ENCODE data around the gene CNPY1.

CNPY1 gene

DNA sequence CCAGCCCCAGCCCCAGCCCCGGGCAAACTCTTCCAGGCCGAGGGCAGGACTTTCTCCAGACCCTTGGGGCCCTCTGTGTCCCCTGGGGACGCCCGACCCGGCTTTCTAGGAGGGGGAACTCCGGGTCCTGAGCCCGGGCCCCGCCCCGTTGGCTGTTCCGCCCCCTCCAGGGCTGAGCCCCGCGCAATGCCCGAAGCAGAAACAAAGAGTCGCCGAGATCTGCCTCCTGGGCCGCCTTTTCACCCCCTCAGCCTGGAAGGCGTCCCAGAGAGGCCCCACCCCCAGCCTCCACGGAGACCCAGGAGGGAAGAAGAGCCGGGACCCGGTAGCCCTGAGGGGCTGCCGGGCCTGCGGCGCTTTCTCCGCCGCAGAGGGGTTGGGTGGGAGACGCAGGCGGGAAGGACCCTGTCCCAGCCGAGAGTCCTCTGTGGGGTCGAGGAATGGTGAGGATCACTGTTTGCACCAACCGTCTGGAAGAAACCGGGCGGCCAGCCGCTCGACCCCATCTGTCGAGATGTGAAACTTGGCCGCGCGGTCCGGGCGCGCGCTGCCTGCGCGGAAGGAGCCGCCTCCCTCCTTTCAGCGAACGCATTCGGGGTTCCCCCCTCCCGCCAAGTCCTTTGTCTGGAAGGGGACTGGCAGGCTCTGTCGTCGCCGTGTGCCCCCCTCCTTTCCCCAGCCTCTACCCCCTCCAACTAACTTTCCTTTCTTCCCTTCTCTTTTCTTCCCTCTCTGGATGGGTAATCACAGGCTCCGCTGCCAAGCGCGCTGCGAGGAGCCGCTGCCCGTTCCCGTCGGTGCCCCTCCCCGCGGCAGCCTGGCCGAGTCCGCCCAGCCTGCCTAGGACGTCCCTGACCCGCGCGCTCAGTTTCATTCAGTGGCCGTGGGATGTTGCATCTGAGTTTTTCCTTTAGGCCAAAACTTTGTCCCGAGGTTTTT lies 78.2 kb downstream of the CNPY1 start:
- peak; percentile 77 for DNase-seq (ENCODE audit: low spot score)

DNA sequence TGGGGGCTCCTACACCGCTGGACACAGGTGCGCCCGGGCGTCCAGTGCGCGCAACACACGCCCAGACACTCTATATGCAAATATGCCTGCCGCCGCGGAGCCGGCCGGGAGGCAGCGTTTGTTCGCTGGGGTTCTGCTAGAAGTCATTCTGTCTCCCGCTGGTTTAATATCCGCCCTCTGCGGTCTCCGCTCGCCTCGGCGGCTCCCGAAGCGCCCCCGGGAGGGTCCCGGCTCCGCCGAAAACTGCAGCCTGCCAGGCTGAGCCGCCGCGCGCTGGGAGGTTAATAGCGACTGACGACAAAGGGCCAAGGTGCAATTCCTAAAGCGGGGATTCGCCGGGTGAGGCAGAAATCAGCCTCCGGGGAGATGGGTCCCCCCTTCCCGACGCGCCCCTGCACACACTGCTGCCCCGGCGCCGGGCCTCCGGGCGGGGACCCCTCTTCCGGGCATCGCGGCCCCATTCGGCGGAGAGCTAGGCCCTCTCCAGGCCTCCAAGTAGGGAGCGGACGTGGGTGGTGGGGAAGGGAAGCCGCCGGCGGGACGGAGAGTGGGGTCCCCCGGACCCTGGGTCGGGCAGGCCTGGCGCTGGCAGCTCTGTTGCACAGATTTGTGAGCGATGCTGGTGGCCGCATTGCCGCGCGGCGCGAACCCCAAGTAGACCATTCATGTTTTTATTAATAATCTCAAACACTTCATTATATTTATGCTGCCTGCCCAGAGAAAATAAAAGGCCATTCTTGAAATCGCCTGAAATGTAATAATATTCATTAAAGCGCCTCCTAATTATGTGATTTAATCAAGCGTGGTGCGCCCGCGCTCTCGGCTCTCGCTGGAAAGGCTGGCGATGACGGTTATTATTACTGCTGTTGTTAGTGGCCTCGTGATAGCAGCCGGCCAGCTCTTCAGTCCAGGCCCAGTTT lies 79.3 kb downstream of the CNPY1 start:
- DNase-seq (ENCODE audit: low spot score): peak; percentile 92

DNA sequence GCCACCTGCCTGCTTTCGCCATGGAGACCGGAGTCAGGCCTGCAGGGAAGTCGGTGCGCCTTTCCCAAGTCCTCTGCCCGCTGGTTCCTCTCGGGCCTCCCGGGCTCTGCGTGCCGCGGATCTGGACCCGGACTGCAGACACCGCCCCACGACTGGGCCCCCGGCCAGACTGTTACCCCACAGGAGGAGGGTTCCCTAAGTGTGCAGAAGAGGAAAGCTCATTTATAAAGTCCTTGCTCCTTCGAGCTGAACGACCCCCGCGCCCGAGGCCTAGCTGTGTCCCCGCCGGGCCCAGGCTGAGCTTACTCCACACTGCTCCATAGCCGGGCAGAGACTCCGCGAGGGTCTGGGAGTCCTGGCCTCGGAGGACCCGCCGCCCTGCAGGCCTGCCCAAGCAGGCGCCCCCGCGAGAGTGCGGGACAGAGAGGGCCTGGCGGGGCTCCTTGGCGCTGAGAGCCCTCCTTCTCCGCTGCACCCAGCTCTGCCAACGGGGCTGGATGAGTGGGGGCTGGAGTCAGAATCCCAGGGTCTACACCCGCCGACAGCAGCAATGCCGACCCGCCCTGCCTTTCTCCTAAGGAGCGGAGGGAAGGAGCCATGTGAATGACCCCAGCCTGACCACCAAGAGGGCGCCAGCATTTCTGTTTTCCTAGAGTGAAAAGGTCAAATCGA lies 80.1 kb downstream of the CNPY1 start:
- peak; percentile 67 for DNase-seq (ENCODE audit: low spot score)

DNA sequence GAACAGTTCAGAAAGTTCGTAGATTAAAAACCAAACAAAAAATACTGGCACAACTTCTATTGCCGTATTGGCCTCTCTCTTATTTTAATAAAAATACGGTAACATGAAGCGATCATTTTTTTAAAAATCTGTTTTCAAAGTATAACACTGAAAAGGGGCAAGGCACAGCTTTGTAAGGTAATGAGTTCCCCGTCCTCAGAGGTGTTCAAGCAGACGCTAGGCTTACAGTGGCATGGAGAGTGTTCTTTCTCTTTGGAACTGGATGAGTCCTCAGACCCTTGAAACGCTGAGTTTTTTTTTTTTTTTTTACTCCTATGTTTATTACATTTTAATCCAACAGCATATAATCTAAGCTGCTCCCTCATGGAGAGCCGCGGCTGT lies 80.6 kb downstream of the CNPY1 start:
- no peak for DNase-seq (ENCODE audit: low spot score)

DNA sequence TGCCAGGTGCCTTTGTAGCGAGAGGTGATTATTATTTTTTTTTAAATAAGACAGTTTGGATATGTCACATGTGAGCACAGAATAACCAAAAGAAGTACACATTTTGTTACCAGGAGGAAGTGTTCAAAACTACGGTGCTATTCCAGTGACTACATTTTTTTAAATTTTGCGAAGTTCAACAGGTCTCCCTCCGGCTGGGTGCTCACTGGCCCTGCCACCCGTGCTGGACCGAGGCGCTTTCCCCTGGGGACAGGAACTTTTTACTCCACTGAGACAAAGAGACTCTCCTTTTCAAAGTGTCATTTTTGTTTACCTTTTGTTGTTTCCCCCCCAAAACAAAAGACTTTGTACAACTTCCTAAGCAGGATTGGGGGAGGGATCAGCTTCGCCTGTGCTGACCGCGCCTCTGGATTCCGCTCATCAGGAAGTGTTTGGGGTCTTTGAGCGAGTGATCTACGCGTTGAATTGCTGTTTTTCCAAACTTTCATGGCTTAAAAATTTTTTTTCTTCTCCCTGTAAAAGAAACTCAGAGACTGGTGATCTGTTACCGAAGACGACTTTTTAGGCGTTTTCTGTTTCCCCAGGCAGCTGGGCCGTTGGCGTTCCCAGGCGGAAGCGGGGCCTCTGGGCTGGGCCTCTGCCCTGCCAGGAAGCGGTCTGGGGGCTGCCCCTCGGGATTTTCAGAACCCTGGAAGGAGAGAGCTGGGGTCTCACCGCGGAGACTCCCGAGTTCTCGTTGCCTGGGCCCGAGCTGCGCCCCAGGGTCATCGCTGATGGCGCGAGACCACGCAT lies 81.2 kb downstream of the CNPY1 start:
- no peak for DNase-seq (ENCODE audit: low spot score)

DNA sequence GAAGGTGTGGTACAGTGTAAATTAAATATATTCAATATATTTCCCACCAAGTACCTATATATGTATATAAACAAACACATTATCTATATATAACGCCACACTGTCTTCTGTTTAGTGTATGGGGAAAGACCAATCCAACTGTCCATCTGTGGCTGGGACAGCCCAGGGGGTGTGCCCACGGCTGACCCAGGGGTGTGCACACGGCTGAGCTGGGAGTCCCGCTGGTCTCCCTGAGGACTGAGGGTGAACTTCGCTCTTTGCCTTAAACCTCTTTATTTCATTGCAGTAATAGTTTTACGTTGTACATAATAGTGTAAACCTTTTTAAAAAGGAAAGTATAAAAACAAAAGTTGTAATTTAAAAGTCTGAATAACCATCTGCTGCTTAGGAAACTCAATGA lies 82.2 kb downstream of the CNPY1 start:
- DNase-seq (ENCODE audit: low spot score): no peak

DNA sequence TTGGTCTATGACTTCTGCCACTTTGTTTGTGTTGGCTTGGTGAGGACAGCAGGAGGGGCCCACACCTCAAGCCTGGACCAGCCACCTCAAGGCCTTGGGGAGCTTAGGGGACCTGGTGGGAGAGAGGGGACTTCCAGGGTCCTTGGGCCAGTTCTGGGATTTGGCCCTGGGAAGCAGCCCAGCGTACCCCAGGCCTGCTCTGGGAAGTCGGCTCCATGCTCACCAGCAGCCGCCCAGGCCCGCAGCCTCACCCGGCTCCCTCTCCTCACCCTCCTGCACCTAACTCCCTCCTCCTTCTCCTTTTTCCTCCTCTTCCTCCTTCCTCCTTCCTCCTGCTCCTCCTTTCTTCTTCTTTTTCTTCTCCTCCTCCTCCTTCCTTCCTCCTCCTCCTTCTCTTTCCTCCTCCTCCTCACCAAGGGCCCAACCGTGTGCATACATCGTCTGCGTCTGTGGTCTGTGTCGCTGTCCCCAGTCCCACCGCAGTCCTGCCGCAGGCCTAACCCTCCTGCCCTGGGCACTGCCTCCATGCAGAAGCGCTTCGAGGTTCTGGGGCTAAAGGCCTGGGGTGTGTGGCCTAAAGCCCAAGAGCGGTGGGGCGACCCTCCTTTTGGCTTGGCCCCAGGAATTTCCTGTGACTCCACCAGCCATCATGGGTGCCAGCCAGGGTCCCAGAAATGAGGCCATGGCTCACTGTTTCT lies 83.1 kb downstream of the CNPY1 start:
- no peak for DNase-seq (ENCODE audit: low spot score)

DNA sequence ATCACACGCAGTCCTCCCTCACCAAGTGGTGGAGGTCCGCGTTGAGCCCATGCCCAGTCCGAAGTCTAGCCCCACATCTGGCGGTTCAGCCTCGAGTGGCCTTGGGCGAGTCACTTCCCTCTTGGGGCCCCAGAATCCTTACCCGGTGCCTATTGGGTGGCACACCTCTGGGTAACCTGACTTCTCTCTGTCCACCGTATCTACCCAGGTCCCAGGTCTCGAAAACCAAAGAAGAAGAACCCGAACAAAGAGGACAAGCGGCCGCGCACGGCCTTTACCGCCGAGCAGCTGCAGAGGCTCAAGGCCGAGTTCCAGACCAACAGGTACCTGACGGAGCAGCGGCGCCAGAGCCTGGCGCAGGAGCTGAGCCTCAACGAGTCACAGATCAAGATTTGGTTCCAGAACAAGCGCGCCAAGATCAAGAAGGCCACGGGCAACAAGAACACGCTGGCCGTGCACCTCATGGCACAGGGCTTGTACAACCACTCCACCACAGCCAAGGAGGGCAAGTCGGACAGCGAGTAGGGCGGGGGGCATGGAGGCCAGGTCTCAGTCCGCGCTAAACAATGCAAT lies 84.1 kb downstream of the CNPY1 start:
- no peak for DNase-seq (ENCODE audit: low spot score)

DNA sequence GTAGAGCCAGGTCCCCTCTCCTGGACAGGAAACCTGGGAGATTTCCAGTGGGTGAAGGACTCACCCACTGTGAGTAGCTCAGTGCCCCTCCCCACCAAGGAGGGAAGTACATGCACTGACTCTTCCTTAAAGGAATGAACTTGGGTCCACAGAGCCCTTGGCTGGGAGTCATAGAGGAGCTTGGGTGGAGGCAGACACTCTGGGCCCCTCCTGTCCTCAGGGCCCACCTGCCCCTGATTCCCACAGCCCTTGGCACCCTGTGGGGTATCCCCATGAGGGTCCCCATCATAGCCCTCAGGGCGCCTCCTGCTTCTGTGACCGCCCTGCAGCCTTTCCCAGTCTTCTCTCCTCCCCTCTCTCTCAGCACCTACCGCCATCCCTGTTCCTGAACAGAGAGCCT lies 84.7 kb downstream of the CNPY1 start:
- no peak for DNase-seq (ENCODE audit: low spot score)

DNA sequence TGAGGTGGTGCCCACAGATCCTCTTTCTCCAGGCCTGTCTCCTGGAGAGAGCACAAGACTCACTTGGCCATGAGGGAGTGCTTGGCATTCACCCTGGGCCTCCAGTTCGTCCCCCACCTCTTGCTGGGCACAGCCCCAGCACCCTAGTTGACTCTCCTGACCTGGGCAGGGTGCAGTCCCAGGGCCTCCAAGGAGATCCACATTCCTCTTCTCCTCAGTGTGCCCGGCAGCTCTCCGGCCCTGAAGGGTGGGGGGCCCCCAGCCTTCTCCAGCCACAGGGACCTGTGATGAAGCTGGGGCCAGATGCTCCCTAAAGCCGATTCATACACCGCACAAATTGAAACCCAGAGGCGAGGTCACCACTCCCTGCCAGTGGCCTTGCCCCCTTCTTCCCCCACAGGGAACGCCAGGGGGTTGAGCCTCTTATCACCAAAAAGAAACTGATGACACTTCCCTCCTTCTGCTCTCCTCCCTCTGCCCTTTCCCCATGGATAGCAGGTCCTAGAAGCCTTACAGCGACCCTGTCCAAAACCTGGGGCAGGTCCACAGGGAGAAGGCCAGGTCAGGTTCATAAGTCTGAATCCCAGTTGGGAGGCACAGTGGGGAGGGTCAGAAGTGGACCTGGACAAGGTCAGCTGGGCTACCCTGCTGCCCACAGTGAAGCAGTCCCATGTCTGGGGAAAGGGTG lies 85.3 kb downstream of the CNPY1 start:
- no peak for DNase-seq (ENCODE audit: low spot score)

DNA sequence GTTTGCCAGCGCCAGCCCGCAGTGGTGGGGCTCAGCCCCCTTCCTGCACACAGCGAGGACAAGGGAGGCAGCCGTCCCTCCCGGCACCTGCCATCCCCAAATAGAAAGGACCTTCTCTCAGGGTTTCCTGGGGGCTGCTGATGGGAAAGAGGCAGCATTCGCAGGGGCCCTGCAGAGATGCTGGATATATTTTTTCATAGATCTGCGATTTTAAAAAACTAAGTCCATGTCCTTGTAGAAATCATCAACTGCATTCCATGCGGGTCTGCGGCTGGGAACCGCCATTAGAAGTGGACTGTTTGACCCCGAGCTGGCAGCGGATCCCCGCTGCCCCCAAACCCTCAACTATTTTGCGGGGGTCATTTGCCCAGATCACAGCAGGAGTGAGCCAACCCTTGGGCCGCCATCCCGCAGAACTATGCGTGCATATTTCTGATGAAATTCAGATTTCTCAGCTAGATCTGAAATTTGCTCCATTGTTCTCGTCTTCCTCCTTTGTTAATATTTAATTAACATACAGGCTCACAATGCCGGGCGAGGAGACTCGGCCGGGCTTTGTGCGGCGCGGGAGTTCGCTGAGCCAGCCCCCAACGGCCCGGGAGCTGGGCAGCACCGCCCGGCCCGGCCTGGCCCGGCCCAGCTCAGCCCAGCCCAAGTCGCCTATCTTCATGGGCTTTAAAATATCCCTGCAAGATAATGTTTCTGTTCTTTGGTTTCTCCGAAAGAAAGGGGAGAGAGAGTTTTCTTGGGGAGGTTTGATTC lies 86.5 kb downstream of the CNPY1 start:
- no peak for DNase-seq (ENCODE audit: low spot score)

DNA sequence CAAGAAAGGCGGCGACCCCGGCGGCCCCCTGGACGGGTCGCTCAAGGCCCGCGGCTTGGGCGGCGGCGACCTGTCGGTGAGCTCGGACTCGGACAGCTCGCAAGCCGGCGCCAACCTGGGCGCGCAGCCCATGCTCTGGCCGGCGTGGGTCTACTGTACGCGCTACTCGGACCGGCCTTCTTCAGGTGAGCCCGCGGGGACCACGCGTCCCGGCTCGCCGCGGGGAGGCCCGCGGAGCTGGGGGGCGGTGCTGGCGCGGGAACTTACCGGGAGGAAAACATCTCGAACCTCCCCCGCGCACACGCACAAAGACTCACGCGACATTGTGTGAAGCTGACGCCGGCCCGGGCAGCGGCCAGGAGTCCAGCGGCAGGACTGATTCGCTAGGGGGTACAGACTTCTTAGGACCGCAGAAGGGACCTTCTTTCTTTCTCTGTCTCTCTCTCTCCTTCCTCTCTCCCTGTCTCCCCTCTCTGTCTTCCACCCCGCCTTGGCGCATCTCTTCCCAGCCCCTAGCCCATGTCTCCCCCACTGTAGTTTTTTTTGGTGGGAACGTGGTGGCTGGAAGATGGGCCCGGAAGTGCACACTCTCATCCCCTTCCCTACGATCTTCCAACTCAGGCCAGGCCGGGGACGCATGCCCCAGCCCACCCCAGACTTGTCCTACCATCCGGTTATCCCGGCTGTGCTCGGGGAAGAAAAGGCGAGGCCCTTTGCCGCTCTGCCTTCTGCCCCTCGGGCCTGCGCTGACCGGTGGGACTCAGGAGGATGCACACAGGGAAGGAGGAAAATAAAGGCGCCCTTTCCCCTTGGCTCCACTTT lies 87.3 kb downstream of the CNPY1 start:
- peak; percentile 59 for DNase-seq (ENCODE audit: low spot score)

DNA sequence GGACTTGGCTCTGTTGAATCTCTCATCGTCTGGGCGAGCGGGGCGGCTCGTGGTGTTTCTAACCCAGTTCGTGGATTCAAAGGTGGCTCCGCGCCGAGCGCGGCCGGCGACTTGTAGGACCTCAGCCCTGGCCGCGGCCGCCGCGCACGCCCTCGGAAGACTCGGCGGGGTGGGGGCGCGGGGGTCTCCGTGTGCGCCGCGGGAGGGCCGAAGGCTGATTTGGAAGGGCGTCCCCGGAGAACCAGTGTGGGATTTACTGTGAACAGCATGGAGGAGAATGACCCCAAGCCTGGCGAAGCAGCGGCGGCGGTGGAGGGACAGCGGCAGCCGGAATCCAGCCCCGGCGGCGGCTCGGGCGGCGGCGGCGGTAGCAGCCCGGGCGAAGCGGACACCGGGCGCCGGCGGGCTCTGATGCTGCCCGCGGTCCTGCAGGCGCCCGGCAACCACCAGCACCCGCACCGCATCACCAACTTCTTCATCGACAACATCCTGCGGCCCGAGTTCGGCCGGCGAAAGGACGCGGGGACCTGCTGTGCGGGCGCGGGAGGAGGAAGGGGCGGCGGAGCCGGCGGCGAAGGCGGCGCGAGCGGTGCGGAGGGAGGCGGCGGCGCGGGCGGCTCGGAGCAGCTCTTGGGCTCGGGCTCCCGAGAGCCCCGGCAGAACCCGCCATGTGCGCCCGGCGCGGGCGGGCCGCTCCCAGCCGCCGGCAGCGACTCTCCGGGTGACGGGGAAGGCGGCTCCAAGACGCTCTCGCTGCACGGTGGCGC lies 88.1 kb downstream of the CNPY1 start, which contains the start of gene EN2:
EN2 (plus strand) TSS at position 19 of the 767 bp plus-strand sequence; CDS start at position 268, 249 bp downstream.
- peak; percentile 69 for DNase-seq (ENCODE audit: low spot score)

DNA sequence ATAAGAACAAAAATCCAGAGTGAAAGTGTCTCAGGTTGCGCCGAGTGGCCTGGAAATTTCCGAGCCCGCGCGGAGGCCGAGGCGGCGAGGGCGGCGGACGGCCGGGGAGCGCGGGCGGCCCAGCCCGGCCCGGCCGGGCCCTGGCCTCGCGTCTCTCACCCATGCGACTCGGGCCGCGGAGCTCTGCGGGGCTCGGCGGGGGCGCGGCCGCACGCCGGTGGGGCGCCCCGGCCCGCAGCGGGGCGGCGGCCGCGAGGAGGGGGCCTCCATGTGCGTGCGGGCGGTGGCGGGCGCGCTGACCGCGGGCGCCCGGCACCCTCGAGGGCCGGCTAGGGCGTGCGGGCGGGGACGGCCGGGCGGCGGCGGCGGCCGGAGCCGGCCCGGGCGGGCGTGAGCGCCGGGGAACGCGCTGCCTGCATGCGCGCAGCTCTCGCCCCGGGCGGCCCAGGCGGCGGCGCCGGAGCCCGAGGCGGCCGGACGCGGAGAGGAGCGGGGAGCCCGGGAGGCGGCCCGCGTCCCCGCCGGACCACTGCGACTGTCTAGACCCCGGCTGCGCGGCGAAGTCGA lies 88.7 kb downstream of the CNPY1 start:
- DNase-seq (ENCODE audit: low spot score): no peak

DNA sequence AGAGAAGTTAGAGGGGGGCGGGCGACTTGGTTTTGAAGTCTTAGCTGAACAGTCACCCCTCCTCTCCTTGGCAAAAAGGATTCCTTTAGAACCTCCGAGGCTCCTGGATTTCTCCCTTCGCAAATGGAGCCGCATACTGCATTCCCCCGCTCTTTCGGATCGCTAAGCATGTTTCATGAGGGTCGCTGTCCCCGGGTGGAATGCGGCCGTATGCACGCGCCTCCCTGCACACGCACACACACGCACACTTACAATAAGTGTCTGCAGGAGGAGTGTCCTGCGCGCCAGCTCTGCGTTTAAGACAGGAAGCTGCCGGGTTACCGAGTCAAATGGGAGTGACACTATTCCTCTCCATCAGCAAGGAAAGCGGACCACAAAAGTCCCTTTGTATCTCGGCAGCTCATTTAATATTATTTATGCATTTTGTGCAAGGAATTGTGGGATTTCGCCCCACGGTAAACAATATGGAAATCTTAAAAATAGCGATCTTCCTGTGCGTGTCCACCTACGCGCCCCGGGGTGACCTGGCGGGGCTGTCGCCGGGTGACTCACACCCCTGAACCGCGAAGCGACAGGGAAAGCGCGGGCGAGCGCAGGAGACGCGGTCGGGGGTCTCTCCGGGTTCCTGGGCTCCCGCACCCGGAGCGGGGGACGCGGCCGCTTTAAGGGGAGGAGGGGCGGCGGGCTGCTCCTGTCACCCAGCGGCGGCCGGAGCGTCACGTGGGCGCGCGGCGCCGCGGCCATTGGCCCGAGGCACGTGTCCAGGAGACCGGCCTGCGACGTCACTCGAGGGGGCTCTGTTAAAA lies 89.4 kb downstream of the CNPY1 start:
- peak; percentile 85 for DNase-seq (ENCODE audit: low spot score)
